Liver (tissue), 3 donors: ENCODE results near the gene FRMD4A.

Experiments
- CTCF ChIP-seq: fragments of 150-350 bp; IDR thresholded peaks from 2 replicates; pipeline ENCODE4 v1.5.1; 2017; ENCODE audit warnings: improper control_type of control experiment, low read depth, low read length; ENCODE audit not compliant: missing input control
- EGR1 ChIP-seq, 2 donors: IDR thresholded peaks; 2 replicates each; pipeline ENCODE4 v1.6.1; 2016 to 2018; ENCODE audit warnings: antibody characterized with exemption in 2 of 2, low read depth in 2 of 2
- GABPA ChIP-seq, 2 donors: IDR thresholded peaks in 1 of 2; conservative IDR thresholded peaks in 1 of 2; 2 replicates each; pipeline ENCODE4 v1.6.1; 2016; ENCODE audit warnings: antibody characterized with exemption in 2 of 2, mild to moderate bottlenecking in 1 of 2, moderate library complexity in 1 of 2
- HNF4G ChIP-seq: IDR thresholded peaks from 2 replicates; pipeline ENCODE4 v1.6.1; 2016; ENCODE audit warnings: antibody characterized with exemption
- MAX ChIP-seq: IDR thresholded peaks from 2 replicates; pipeline ENCODE4 v1.6.1; 2016; ENCODE audit warnings: antibody characterized with exemption
- SP1 ChIP-seq: IDR thresholded peaks from 2 replicates; pipeline ENCODE4 v1.6.1; 2018; ENCODE audit warnings: antibody characterized with exemption, mild to moderate bottlenecking
- donor health status: healthy.
- donor health status: healthy.

- no peak for TF ChIP-seq CTCF
- TF ChIP-seq SP1 = no peak
- TF ChIP-seq HNF4G = no peak
- no peak for TF ChIP-seq GABPA (IDR thresholded peaks at IDR 0.05 in 1 of 2, conservative IDR thresholded peaks at IDR 0.05 in 1 of 2)
- TF ChIP-seq MAX = no peak
- TF ChIP-seq EGR1 (IDR thresholded peaks at IDR 0.05; ENCODE audit: low read depth in 2 of 2) = no peak
Observed at GRCh38 chr10:13730956-13731355, 599.8 kb downstream of the FRMD4A start.
